Measurements from ENCODE around the gene UBE2E1.

The UBE2E1 gene

GRCh38 chr3:23824699-23825444 is 19.1 kb downstream of the UBE2E1 start:
- TF ChIP-seq, protein P1, sequence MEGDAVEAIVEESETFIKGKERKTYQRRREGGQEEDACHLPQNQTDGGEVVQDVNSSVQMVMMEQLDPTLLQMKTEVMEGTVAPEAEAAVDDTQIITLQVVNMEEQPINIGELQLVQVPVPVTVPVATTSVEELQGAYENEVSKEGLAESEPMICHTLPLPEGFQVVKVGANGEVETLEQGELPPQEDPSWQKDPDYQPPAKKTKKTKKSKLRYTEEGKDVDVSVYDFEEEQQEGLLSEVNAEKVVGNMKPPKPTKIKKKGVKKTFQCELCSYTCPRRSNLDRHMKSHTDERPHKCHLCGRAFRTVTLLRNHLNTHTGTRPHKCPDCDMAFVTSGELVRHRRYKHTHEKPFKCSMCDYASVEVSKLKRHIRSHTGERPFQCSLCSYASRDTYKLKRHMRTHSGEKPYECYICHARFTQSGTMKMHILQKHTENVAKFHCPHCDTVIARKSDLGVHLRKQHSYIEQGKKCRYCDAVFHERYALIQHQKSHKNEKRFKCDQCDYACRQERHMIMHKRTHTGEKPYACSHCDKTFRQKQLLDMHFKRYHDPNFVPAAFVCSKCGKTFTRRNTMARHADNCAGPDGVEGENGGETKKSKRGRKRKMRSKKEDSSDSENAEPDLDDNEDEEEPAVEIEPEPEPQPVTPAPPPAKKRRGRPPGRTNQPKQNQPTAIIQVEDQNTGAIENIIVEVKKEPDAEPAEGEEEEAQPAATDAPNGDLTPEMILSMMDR (IDR thresholded peaks at IDR 0.05; ENCODE audit: low read depth, low read length, missing control alignments): no peak
- no peak overlapping the region for H3K4me3 ChIP-seq (ENCODE audit: low read depth, low read length)
- no peak for DNase-seq (ENCODE audit: low read depth)

- no peak overlapping the region for H3K4me3 ChIP-seq (ENCODE audit: low read depth, low read length)
- TF ChIP-seq, protein P1 (IDR thresholded peaks at IDR 0.05; ENCODE audit: low read depth, low read length, missing control alignments): no peak
- DNase-seq (ENCODE audit: low read depth): no peak
Observed at GRCh38 chr3:23825802-23826201, 20.0 kb downstream of the UBE2E1 start.

GRCh38 chr3:23826382-23827064 is 20.8 kb downstream of the UBE2E1 start:
- DNase-seq (ENCODE audit: low read depth): no peak
- TF ChIP-seq, protein P1 (IDR thresholded peaks at IDR 0.05; ENCODE audit: low read depth, low read length, missing control alignments): no peak
- H3K4me3 ChIP-seq (ENCODE audit: low read depth, low read length): no peak overlapping the region

DNA sequence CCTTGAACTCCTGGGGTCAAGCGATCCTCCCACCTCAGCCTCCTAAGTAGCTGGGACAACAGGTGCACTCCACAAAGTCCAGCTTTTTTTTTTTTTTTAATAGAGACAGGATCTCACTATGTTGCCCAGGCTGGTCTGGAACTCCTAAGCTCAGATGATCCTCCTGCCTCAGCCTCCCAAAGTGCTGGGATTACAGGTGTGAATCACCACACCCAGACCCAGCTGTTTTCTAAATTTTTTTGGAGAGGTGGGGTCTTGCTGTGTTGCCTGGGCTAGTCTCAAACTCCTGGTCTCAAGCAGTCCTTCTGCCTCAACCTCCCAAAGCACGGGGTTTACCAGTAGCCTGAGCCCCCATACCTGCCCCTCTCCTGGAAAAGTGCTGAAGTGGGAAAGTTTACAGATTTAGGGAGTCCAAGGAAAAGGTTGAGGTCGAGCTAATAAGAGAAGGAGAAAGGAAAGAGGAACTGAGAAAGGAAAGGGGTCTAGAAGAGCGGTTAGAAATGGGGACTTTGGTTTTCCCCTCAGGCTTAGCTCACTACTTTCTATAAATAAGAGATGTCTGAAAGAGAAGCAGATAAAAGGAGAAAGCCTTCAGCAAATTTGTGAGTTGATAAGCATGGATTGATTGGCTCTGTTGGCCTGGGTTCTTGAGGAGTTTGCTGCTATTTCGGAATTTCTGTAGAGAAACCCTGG is 23.6 kb downstream of the UBE2E1 start:
- DNase-seq (ENCODE audit: low read depth): no peak
- TF ChIP-seq, protein P1 (IDR thresholded peaks at IDR 0.05; ENCODE audit: low read depth, low read length, missing control alignments): no peak
- peak overlapping the region; percentile 38; the same call in 1 of the 2 replicates for H3K4me3 ChIP-seq (ENCODE audit: low read depth, low read length)

GRCh38 chr3:23830869-23831484 is 25.2 kb downstream of the UBE2E1 start:
- peak; percentile 68 for DNase-seq (ENCODE audit: low read depth)
- no peak overlapping the region for H3K4me3 ChIP-seq (ENCODE audit: low read depth, low read length)
- TF ChIP-seq, protein P1 (IDR thresholded peaks at IDR 0.05; ENCODE audit: low read depth, low read length, missing control alignments): no peak

GRCh38 chr3:23831517-23832394 is 26.0 kb downstream of the UBE2E1 start:
- H3K4me3 ChIP-seq (ENCODE audit: low read depth, low read length): no peak overlapping the region
- no peak for DNase-seq (ENCODE audit: low read depth)
- TF ChIP-seq, protein P1 (IDR thresholded peaks at IDR 0.05; ENCODE audit: low read depth, low read length, missing control alignments): no peak
